Measurements from ENCODE around the gene CYB5R4.

DNA sequence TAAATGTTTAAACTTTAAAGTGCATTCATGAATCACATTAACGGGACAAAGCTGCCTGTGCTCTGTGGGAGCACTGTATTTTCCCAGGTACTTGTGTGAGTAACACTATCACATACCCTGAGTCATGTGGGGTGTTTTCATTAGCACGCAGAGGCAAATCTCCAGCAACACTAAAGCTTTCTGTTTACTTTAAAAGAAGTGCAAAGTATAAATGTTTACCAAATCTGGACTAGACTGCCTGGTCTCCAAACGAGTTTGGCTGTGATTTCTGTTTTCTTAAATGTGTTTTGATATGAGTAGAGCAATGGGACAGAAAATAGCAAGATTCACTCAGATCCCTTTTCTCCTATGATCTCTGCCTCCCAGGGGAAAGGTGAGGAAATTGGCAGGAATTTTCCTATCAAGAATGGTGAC, 35.1 kb upstream of the CYB5R4 start:
- TF ChIP-seq SMC3 (conservative IDR thresholded peaks at IDR 0.05; ENCODE audit: poor library complexity) (no peak), TAF1 (IDR thresholded peaks at IDR 0.05; ENCODE audit: low read depth) (no peak)
- TF ChIP-seq, protein P1, sequence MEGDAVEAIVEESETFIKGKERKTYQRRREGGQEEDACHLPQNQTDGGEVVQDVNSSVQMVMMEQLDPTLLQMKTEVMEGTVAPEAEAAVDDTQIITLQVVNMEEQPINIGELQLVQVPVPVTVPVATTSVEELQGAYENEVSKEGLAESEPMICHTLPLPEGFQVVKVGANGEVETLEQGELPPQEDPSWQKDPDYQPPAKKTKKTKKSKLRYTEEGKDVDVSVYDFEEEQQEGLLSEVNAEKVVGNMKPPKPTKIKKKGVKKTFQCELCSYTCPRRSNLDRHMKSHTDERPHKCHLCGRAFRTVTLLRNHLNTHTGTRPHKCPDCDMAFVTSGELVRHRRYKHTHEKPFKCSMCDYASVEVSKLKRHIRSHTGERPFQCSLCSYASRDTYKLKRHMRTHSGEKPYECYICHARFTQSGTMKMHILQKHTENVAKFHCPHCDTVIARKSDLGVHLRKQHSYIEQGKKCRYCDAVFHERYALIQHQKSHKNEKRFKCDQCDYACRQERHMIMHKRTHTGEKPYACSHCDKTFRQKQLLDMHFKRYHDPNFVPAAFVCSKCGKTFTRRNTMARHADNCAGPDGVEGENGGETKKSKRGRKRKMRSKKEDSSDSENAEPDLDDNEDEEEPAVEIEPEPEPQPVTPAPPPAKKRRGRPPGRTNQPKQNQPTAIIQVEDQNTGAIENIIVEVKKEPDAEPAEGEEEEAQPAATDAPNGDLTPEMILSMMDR (IDR thresholded peaks at IDR 0.05; ENCODE audit: poor library complexity, severe bottlenecking) = no peak
